H1 (cell line): Measurements from ENCODE around the gene VASP. TPM values are rescaled to one million over a fixed set of nuclear protein-coding genes. Genes with fewer than 3 reads are reported as not detected.

ENCODE experiments used
- BRCA1 ChIP-seq: IDR thresholded peaks from 2 replicates; pipeline ENCODE4 v1.6.1; 2012; ENCODE audit warnings: low read depth, low read length, improper control_type of control experiment
- CREB1 ChIP-seq: IDR thresholded peaks from 2 replicates; pipeline ENCODE4 v1.6.1; 2012; ENCODE audit warnings: inconsistent platforms
- polyA plus RNA-seq, 7 experiments: library from polyadenylated mRNA; depleted of rRNA in 3 of 7; stranded (reverse) in 5 of 7; unstranded in 2 of 7; fragments of >200 nt in 5 of 7; fragments of 200-250 nt in 2 of 7; gene quantifications; 1 replicate in 5 of 7; 2 replicates in 1 of 7; 4 replicates in 1 of 7; pipeline versions ENCODE4 v1.2.1 to v1.2.3, GENCODE V29; 2011 to 2013; ENCODE audit warnings: missing spikeins in 2 of 7, mixed read lengths in 2 of 7
- total RNA-seq: library from RNA; stranded (reverse); fragmentation: NEBNext Ultra II Directional; extraction: Animal tissue kit (Norgen Biotek cat#: 25700); gene quantifications from 2 replicates; pipeline ENCODE4 v1.2.1, GENCODE V29; 2021

VASP gene
- total and polyA plus RNA-seq, 2 of the 8 experiments (the other 6 are each of a cell fraction or from before 2014, with no cell fraction given): 89.7 to 135 TPM

- TF ChIP-seq CREB1 (no peak), BRCA1 (no peak)
These were observed 6.2 kb upstream of the VASP start (continued) for GRCh38 chr19:45500918-45501729.
